HG02840 (cell line): ENCODE results near the gene CPLX3.
A peak's percentile ranks its signal among the peaks of the same experiment; 100 is the strongest.

Experiments used
- ATAC-seq: cut with Tn5 transposase; IDR thresholded peaks from one replicate; pipeline ENCODE4 v1.9.1; 2021; ENCODE audit warnings: mild to moderate bottlenecking, moderate library complexity, moderate number of reproducible peaks; ENCODE audit not compliant: unreplicated experiment, low FRiP score

CPLX3 gene

GRCh38 chr15:74842581-74843444 is 16.4 kb downstream of the CPLX3 start, which contains the start of gene ULK3:
ULK3 (minus strand) TSS chr15:74843156; CDS start chr15:74843105, 51 bp downstream.
- ATAC-seq = peak; percentile 71

GRCh38 chr15:74843445-74843828 is 17.0 kb downstream of the CPLX3 start:
- no peak for ATAC-seq

- ATAC-seq = no peak
Measured at GRCh38 chr15:74843891-74844299, 17.5 kb downstream of the CPLX3 start.

- no peak for ATAC-seq
Measured at GRCh38 chr15:74844319-74845207, 18.1 kb downstream of the CPLX3 start.

GRCh38 chr15:74845208-74845568 is 18.8 kb downstream of the CPLX3 start:
- no peak for ATAC-seq

- ATAC-seq = no peak
Measured at GRCh38 chr15:74845581-74845980, 19.2 kb downstream of the CPLX3 start.

GRCh38 chr15:74847432-74847831 is 21.0 kb downstream of the CPLX3 start:
- ATAC-seq = no peak

- no peak for ATAC-seq
Measured at GRCh38 chr15:74850393-74850792, 24.0 kb downstream of the CPLX3 start.

- no peak for ATAC-seq
Measured at GRCh38 chr15:74851960-74852359, 25.5 kb downstream of the CPLX3 start.

- ATAC-seq = no peak
Measured at GRCh38 chr15:74854453-74855022, 28.1 kb downstream of the CPLX3 start.

GRCh38 chr15:74855857-74856256 is 29.4 kb downstream of the CPLX3 start:
- ATAC-seq = no peak

- no peak for ATAC-seq
Measured at GRCh38 chr15:74856537-74856936, 30.1 kb downstream of the CPLX3 start.

GRCh38 chr15:74857082-74857655 is 30.7 kb downstream of the CPLX3 start:
- peak; percentile 71 for ATAC-seq

- ATAC-seq = no peak
Measured at GRCh38 chr15:74857671-74858368, 31.4 kb downstream of the CPLX3 start.

GRCh38 chr15:74858369-74858740 is 31.9 kb downstream of the CPLX3 start:
- no peak for ATAC-seq

- no peak for ATAC-seq
Measured at GRCh38 chr15:74863239-74864056, 37.0 kb downstream of the CPLX3 start.

GRCh38 chr15:74864296-74864695 is 37.9 kb downstream of the CPLX3 start:
- ATAC-seq = no peak

- no peak for ATAC-seq
Measured at GRCh38 chr15:74865316-74865715, 38.9 kb downstream of the CPLX3 start.

- ATAC-seq = no peak
Measured at GRCh38 chr15:74866090-74866489, 39.7 kb downstream of the CPLX3 start.
